22Rv1 (cell line): ENCODE measurements around the gene FAM20A.

ENCODE experiments used
- H3K27ac ChIP-seq: fragments of 450-650 bp; 2 replicates; pipeline ENCODE4 v1.5.1; 2017
- ZFX ChIP-seq: fragments of 450-650 bp; IDR thresholded peaks from 2 replicates; pipeline ENCODE4 v1.6.1; 2017; ENCODE audit warnings: antibody characterized with exemption, borderline replicate concordance
- TF ChIP-seq, protein P1 (sequence below): fragments of 450-650 bp; IDR thresholded peaks from 2 replicates; pipeline ENCODE4 v1.5.1; 2017; ENCODE audit warnings: mild to moderate bottlenecking

The FAM20A gene

DNA sequence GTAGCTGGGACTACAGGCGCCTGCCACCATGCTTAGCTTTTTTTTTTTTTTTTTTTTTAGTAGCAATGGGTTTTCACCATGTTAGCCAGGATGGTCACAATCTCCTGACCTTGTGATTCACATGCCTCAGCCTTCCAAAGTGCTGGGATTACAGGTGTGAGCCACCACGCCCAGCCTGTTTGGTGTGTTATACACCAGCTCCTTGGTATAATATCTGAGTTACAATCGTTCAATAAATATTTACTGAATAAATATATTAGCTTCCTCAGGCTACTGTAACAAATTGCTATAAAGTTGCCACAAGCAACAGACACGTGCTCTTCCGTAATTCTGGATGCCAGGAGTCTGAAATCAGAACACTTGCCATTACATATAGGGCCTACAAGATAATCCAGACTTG is 13.6 kb upstream of the FAM20A start:
- H3K27ac ChIP-seq = no peak overlapping the region
- TF ChIP-seq, protein P1, sequence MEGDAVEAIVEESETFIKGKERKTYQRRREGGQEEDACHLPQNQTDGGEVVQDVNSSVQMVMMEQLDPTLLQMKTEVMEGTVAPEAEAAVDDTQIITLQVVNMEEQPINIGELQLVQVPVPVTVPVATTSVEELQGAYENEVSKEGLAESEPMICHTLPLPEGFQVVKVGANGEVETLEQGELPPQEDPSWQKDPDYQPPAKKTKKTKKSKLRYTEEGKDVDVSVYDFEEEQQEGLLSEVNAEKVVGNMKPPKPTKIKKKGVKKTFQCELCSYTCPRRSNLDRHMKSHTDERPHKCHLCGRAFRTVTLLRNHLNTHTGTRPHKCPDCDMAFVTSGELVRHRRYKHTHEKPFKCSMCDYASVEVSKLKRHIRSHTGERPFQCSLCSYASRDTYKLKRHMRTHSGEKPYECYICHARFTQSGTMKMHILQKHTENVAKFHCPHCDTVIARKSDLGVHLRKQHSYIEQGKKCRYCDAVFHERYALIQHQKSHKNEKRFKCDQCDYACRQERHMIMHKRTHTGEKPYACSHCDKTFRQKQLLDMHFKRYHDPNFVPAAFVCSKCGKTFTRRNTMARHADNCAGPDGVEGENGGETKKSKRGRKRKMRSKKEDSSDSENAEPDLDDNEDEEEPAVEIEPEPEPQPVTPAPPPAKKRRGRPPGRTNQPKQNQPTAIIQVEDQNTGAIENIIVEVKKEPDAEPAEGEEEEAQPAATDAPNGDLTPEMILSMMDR = no peak
- TF ChIP-seq ZFX = no peak

DNA sequence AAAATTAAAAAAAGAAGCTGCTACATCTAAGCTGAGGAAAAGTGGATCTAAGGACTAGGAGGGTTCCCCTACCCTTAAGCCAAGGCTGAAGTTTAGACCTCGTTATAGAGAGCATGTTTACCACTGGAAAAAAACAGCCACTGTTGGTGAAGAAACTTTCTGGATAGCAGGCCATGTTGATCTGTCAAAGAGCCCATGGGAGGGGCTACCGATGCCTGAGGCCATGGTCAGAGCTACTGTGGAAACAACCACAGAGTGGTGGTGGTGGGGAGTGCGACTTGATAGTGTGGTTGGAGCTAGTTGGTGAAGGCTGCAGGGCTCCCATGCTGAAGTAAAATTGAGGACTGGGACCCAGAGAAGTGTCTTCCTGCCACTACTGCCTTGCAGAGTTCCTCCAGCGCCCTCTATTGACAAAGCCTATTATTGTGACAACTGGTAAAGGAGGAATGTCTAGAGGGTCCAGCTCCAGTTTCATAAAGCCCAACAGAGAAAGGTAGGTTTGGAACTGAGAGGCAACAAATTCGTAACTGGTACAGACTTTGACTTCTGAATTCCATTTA is 12.7 kb upstream of the FAM20A start:
- no peak overlapping the region for H3K27ac ChIP-seq
- no peak for TF ChIP-seq ZFX
- TF ChIP-seq, protein P1 = peak; percentile 79

DNA sequence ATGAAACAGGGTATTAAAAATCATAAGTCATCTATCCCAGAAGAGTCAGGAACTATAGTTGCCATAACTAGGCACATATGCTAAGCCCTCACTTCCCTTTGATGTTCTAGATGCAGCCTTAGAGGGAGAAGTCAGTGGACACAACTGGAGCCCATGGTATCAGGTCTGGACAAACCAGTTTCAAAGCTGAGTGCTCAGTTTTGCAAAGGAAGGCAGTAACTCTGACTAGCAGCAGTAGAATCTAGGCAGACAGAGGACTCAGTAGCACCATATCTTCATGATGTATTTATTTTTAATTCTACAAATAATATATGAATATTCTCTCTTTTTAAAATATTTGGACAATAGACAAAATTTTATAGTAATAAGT is 11.7 kb upstream of the FAM20A start:
- TF ChIP-seq, protein P1 = no peak
- TF ChIP-seq ZFX = no peak
- no peak overlapping the region for H3K27ac ChIP-seq

DNA sequence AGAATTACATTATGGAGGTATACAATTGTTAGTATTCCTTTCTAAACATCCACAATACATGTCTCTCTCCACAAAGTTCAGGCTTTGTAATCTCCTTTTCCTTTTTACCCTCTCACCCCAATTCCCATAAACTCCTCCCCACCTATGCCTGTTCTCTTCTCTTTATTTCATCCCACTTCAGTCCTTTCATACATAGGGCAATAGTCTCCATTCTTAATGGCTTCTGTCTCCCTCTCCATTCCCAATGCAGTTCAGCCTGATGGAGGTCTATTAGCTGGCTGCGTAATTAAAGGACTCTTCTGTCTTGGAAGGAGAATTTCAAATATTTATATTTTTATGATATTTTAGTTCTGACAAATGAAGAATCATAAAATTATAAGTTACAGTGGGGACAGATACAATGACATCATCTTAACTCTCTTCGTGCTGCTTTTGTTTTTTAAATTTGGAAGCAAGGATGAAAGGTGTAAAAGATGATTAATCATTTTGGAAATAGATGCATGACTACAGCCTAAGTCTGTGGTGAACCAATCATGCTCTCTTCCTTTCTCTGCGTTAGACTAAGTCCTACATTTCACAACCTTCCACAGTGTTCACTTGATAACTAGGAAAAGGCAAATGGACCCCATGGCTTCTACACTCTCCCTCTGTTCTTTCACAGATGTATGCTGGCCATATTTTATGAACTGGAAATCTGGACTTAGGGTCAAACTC is 11.2 kb upstream of the FAM20A start:
- no peak overlapping the region for H3K27ac ChIP-seq
- TF ChIP-seq, protein P1 = no peak
- TF ChIP-seq ZFX = no peak

DNA sequence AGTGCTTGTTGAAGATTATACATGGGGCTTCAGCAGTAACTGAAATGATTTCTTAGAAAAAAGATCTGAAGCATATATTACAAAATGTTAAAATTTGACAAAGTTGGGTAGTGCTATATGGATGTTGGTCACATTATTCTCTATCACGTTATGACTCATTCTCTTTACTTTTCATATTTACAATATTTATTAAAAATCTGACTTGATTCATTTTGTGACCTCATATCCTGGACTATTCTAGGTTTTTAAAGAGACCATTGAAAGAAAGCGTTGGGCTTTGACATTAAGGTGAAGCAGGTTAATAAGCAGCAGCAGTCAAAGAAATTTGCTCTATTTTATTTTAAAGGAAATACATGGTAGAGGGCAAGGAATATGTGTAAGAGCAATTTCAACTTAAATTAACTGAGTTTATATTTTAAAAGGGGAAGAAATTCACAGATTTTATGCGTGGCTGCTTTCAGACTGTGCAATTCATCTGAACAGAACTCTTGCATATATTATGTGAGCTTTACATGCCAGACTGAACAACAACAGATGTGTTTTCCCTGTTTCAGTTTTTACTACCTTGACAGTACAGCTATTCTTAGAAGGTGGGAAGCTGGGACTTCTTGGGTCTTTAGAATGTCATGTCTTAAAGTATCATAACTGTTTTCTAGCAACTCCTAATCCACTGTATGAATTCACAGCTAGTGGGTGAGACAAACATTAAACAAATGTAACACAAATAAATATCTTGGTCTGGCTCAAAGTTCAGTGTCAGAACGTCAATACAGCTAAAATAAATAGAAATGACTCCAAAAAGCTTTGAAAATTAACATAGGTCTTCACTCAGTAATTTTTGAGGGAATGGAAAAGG is 10.4 kb upstream of the FAM20A start:
- no peak overlapping the region for H3K27ac ChIP-seq
- TF ChIP-seq ZFX = no peak
- TF ChIP-seq, protein P1 = no peak

DNA sequence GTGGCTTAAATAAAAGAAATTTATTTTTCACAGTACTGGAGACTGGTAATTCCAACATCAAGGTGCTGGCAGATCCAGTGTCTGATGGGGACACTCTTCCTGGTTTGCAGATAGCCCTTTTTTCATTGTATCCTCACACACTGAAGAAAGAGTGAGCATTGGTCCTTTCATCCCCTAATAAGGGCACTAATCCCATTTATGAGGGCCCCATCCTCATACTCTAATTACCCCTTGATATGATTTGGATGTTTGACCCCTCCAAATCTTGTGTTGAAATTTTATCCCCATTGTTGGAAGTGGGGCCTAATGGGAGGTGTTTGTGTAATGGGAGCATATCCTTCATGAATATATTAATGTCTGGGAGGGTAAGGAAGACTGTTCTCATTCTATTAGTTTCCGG is 9.4 kb upstream of the FAM20A start:
- no peak overlapping the region for H3K27ac ChIP-seq
- TF ChIP-seq, protein P1 = no peak
- TF ChIP-seq ZFX = no peak
